ENCODE results near the gene IL17REL.

IL17REL gene

GRCh38 chr22:49951678-49951985 lies 60.9 kb downstream of the IL17REL start:
- Histone ChIP-seq H3F3A (ENCODE audit: low read depth) (no peaks in the 10 kb centered on the region), H3K4me2 (ENCODE audit: low read depth, low read length, poor library complexity, severe bottlenecking) (no peak overlapping the region), H3K9ac (ENCODE audit: low read depth, low read length, poor library complexity, severe bottlenecking) (no peak overlapping the region), H2AFZ (ENCODE audit: low read length) (no peak overlapping the region), H3K27me3 (ENCODE audit: insufficient read depth, low read length, poor library complexity, severe bottlenecking) (no peaks in the 10 kb centered on the region), H3K4me3 (ENCODE audit: low read length, poor library complexity, severe bottlenecking) (no peak overlapping the region), H4K20me1 (ENCODE audit: insufficient read depth, low read length, poor library complexity, severe bottlenecking) (no peaks in the 10 kb centered on the region), H3K79me2 (ENCODE audit: insufficient read depth, low read length) (no peaks in the 10 kb centered on the region), H3K9me2 (replicated peaks; ENCODE audit: low read depth, low read length) (no peaks in the 10 kb centered on the region), H3K9me3 (ENCODE audit: insufficient read depth, low read depth, low read length) (no peaks in the 10 kb centered on the region), H3K36me3 (ENCODE audit: insufficient read depth, low read length) (no peaks in the 10 kb centered on the region), H3K4me1 (ENCODE audit: insufficient read depth, low read length, poor library complexity, severe bottlenecking) (peaks cover 5% of the 10 kb centered on the region)
- TF ChIP-seq EZH2phosphoT487 (IDR thresholded peaks at IDR 0.05; ENCODE audit: borderline replicate concordance): no peak
- no peak for TF ChIP-seq CTCF (conservative IDR thresholded peaks at IDR 0.05; ENCODE audit: low read length)

GRCh38 chr22:49951000-49951677 lies 61.4 kb downstream of the IL17REL start:
- H3K4me1 ChIP-seq (ENCODE audit: insufficient read depth, low read length, poor library complexity, severe bottlenecking): peaks cover 5% of the 10 kb centered on the region
- no peaks in the 10 kb centered on the region for H3F3A ChIP-seq (ENCODE audit: low read depth)
- H4K20me1 ChIP-seq (ENCODE audit: insufficient read depth, low read length, poor library complexity, severe bottlenecking): no peaks in the 10 kb centered on the region
- no peak overlapping the region for H2AFZ ChIP-seq (ENCODE audit: low read length)
- no peak overlapping the region for H3K4me3 ChIP-seq (ENCODE audit: low read length, poor library complexity, severe bottlenecking)
- no peak overlapping the region for H3K9ac ChIP-seq (ENCODE audit: low read depth, low read length, poor library complexity, severe bottlenecking)
- no peaks in the 10 kb centered on the region for H3K27me3 ChIP-seq (ENCODE audit: insufficient read depth, low read length, poor library complexity, severe bottlenecking)
- H3K9me2 ChIP-seq (replicated peaks; ENCODE audit: low read depth, low read length): no peaks in the 10 kb centered on the region
- no peak overlapping the region for H3K4me2 ChIP-seq (ENCODE audit: low read depth, low read length, poor library complexity, severe bottlenecking)
- no peaks in the 10 kb centered on the region for H3K9me3 ChIP-seq (ENCODE audit: insufficient read depth, low read depth, low read length)
- H3K36me3 ChIP-seq (ENCODE audit: insufficient read depth, low read length): no peaks in the 10 kb centered on the region
- no peaks in the 10 kb centered on the region for H3K79me2 ChIP-seq (ENCODE audit: insufficient read depth, low read length)
- no peak for TF ChIP-seq EZH2phosphoT487 (IDR thresholded peaks at IDR 0.05; ENCODE audit: borderline replicate concordance)
- TF ChIP-seq CTCF (conservative IDR thresholded peaks at IDR 0.05; ENCODE audit: low read length): no peak

- Histone ChIP-seq H4K20me1 (ENCODE audit: insufficient read depth, low read length, poor library complexity, severe bottlenecking) (no peaks in the 10 kb centered on the region), H3K9me2 (replicated peaks; ENCODE audit: low read depth, low read length) (no peaks in the 10 kb centered on the region), H3K27me3 (ENCODE audit: insufficient read depth, low read length, poor library complexity, severe bottlenecking) (no peaks in the 10 kb centered on the region), H3K9me3 (ENCODE audit: insufficient read depth, low read depth, low read length) (no peaks in the 10 kb centered on the region), H3K9ac (ENCODE audit: low read depth, low read length, poor library complexity, severe bottlenecking) (no peak overlapping the region), H3F3A (ENCODE audit: low read depth) (0 out of 2 replicates have a peak, but pooled peaks cover 5% of the 10 kb centered on the region), H3K4me1 (ENCODE audit: insufficient read depth, low read length, poor library complexity, severe bottlenecking) (peaks cover 10% of the 10 kb centered on the region), H3K79me2 (ENCODE audit: insufficient read depth, low read length) (no peaks in the 10 kb centered on the region), H3K4me2 (ENCODE audit: low read depth, low read length, poor library complexity, severe bottlenecking) (no peak overlapping the region), H2AFZ (ENCODE audit: low read length) (no peak overlapping the region), H3K4me3 (ENCODE audit: low read length, poor library complexity, severe bottlenecking) (no peak overlapping the region), H3K36me3 (ENCODE audit: insufficient read depth, low read length) (no peaks in the 10 kb centered on the region)
- TF ChIP-seq EZH2phosphoT487 (IDR thresholded peaks at IDR 0.05; ENCODE audit: borderline replicate concordance) (no peak), CTCF (conservative IDR thresholded peaks at IDR 0.05; ENCODE audit: low read length) (no peak)
Observed at GRCh38 chr22:49950396-49950994, 62.1 kb downstream of the IL17REL start.
